Erythroblast (primary cell): ENCODE data around the gene INKA1.

Experiments
- GATA1 ChIP-seq: IDR thresholded peaks from 2 replicates; pipeline ENCODE4 v1.6.1; 2011; ENCODE audit warnings: low read depth, mild to moderate bottlenecking, control low read depth, low read length, moderate library complexity
- POLR2A ChIP-seq: IDR thresholded peaks from 2 replicates; pipeline ENCODE4 v1.6.1; 2011; ENCODE audit warnings: mild to moderate bottlenecking, low read length

GRCh38 chr3:49790626-49791411, 12.2 kb upstream of the INKA1 start:
- TF ChIP-seq POLR2A (no peak), GATA1 (no peak)
